ENCODE results near the gene STPG1. TPM values are rescaled to one million over a fixed set of nuclear protein-coding genes. Genes with fewer than 3 reads are reported as not detected.
A peak's percentile ranks its signal among the peaks of the same experiment; 100 is the strongest.

The STPG1 gene
- polyA plus RNA-seq, 5 donors = 7.4 to 11.0 (median 8.9) TPM

DNA sequence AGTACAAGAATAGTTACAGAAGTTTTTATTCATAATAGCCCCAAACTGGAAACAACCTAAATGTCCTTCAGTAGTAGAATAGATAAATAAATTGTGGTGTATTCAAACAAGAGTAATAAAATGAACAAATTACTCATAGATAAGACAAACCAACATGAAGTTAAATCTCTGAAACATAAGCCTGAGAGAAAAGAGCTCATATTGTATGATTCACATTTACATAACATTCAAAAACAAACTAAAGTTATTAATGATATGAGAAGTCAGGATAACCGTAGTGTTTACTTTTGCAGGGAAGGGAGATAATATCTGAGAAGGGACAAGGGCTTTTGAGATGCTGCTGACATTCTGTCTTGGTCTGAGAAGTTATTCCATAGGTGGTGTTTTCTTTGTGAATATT, 13.5 kb downstream of the STPG1 start:
- no peak for DNase-seq

DNA sequence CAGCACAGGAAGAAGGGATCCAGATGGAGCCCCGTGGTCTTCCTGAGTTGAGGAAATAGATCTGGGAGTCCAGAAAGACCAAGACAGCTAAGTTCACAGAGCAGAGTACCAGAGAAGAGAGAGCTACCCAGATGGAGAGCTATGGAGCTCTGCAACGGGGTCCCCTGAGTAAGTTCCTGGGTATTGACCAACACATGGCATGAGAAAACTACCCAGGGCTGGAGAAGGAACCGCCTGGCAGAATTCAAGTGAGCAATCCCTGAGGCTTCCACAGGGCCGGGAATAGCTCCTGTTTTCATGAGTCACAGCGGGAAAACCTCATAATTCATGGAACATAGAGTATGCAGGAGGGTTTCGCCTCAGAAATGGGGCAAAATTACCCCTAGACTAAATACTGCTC, 19.7 kb downstream of the STPG1 start:
- no peak for DNase-seq

DNA sequence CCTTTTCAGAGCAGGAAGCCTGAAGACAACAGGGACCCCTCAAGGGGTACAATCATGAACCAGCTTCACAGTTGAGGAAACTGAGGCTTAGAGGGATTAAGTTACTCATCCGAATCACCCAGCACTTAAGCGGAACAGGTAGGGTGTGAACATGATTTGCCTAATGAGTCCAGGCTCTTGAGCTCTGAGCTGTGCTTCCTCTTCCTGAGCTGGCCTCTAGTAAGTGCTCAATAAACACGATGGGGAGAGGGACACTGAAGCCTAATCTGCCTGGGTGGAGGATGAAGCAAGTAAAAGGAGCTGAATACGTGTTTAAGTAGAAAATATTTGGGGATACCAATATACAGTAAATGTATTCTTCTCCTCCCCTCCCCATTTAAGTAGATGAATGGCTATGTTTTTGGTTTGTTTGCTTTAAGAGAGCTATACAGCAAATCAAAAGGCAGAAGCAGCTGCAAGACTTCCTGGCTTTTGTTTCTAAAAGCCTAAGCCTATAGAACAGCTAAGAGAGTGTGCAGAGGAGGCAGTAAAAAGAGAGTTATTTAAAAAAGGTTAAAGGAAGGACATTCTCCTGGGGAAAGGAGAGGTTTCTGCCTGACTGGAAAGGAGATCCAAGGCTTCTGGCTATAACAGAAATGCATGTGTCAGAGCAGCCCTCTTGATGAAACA, 20.5 kb downstream of the STPG1 start:
- no peak for DNase-seq

DNA sequence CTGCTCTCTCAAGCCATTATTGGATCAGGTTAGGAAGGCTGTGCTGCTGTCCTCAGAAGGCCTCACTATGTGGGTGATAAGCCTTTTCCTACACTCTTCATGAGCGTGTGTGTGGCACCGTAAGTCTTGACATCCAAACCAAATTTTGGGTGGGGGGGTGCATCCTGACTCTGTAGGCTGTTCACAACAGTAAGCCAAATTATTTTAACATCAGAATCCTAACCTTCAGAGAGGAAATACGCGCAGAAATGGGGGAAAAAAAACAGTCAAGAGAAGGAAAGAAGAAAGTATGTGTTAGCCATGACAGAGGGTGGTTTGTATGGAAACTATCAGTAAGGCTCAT, 21.0 kb downstream of the STPG1 start:
- DNase-seq = no peak

DNA sequence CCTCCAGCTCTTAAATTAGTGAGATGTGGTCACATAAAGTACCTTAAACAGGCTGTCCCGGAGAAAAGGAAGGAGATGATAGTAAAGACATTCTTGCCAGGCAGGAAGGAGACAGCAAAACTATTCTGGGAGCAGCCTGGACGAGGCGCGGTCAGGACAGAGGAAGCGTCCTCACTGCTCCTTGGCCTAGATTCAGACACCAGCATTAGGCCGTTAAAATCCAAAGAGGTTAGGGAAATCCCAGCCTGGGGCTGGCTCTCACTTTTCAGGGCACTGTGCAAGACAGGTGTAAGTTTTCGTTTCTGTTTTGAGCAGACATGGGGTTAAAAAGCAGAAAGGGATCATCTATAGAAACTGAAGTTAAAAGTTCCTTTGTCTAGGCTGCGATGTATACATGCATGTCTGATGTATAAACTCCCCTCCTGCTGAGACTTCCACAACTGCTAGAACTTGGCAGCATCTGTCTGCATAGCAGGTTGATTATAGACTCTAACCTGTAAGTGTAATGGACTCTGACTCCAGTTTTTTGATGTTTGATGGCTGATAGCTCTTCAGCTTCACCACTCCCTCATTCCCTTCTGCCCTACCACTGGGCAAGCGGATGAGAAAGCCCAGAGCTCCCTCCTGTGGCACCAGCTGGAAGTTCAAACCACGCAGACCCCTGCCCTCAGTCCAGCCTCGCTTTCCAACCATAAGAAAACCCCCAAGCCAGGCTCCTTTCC, 21.5 kb downstream of the STPG1 start:
- DNase-seq = no peak

DNA sequence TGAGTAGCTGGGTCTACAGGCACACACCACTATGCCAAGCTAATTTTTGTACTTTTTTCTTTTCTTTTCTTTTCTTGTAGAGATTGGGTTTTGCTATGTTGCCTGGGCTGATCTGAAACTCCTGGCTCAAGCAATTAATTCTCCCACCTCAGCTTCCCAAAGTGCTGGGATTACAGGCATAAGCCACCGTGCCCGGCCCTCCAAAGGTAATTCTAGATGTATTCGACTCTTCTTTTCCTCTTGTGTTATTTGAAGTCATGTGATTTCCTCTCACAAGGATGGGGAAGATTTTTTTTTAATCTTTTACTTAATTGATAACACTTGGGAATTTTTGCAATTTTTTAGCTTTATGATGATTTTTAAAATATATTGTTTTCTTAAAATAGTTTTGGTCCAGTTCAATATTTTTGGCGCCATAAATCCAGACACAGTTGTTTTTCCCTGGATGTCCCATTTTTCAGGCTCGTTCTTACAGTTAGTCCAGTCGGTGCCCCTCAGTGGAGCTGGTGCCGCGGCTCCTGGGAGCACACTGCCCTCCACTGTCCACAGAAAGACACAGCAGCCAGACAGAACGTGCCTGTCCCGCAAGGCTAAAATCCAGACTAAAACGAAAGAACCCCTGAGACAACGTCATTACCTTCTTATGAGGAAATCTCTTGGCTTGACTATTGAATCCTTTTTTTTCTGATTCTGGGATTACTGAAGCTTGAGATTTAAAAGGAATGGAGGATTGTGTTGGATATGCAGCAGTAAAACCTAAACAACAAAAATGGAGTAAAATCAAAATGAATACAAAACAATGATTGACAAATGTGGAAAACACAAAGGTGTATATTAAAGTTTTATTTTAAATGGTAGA, 22.4 kb downstream of the STPG1 start:
- DNase-seq = peak in 1 of 2 donors; percentile 75

DNA sequence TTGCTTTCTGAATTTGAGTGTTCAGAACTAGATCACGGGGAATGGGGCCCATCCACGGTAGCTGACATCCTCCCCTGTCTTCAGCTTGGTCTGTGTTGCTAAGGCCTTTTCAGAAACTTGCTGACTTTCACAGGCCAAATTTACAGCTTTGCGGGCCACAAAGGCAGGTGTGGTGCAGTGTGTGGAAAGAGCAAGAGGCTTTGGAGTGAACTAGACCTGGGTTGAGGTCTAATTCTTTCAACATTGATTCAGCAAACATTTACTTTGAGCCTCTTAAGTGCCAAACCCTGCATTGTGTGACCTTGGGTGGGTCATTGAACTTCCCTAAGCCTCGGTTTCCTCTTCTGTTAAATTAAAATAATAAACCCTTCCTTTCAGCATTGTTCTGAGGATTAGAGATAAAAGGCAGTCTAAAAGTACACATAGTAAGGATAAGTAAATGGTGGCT, 24.3 kb downstream of the STPG1 start:
- no peak for DNase-seq

DNA sequence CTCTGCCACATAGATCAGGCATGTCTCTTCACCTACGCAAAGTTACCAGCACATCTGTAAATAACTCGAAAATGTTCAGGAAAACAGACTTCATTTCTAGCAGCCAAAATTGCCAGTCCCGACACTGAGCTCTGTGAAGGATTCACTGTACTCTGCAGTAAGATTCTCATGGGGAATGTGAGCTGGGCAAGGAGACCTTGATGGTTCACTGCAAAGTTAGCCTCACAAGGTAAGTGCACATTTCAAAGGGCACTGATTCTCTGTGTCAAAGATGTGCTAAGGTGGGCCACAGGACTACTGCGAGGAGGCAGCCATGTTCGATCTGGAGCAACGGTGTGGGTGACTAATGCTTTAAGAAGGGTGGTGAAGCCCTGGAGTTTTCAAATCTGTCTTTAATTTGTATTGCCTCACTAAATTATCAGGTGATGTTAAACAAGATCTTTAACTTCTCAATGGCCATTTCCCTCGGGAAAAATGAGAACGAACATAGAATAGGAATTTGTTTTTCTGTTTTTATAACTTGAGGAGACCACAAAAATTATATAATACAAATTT, 25.2 kb downstream of the STPG1 start:
- no peak for DNase-seq

DNA sequence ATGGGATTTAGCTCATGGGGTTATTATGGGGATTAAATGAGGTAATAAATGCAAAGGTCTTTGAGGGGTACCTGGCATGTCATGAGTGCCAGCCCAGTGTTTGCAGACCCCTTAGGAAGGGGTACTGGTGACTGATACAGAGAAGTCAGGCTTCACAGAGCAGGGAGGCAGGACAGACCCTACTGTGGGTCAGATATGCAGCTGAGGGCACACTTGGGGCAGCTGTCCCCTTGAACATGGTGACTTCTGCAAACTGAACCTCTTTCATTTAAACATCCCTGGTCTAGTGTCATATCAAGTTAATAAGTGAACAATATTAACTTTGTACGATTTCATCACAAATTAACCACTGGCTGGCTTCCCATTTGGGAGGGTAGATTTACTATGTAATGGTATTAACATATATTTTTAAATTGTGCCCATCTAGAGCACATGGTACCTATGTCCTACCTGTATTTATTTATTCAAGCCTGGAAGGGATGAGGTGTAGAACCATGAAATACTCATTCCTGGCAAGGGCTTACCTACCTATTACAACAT, 25.9 kb downstream of the STPG1 start:
- DNase-seq = no peak

DNA sequence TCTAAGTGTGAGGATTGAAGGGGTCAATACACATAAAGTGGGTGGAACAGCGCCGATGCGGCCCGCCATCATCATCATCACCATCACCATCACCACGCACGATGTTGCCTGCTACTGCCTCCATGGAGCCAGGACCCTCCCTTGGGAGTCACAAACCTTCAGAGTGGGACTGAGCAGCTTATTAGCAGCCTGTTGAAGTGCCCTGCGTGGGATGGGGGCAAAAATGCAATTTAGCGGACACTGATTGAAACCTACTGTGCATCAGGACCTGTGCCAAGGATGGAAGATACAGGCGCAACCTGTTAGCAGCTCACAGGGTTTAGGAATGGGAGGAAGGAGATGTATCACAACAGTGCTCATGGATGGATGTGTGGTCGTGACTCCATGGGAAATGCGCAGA, 26.7 kb downstream of the STPG1 start:
- no peak for DNase-seq

DNA sequence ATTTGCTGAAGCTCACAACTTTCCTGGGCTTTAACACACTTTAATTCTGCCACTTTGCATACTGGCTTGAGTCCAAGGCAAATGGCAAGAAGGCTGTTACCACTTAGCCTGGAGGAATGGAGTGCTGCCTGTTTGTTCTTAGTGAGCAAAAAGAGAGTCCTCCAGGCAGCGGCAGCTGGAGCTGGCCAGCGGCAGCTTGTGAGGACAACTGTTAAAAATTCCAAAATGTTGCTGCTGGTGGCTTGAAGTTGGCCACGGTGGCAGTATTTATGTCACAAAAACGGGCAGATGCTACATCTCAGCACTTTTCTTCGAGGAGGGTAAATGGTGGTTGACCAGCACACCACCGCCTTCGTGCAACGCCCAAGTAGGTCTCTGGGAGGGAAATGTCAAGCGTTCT, 27.3 kb downstream of the STPG1 start:
- peak in 1 of 2 donors; percentile 53 for DNase-seq

DNA sequence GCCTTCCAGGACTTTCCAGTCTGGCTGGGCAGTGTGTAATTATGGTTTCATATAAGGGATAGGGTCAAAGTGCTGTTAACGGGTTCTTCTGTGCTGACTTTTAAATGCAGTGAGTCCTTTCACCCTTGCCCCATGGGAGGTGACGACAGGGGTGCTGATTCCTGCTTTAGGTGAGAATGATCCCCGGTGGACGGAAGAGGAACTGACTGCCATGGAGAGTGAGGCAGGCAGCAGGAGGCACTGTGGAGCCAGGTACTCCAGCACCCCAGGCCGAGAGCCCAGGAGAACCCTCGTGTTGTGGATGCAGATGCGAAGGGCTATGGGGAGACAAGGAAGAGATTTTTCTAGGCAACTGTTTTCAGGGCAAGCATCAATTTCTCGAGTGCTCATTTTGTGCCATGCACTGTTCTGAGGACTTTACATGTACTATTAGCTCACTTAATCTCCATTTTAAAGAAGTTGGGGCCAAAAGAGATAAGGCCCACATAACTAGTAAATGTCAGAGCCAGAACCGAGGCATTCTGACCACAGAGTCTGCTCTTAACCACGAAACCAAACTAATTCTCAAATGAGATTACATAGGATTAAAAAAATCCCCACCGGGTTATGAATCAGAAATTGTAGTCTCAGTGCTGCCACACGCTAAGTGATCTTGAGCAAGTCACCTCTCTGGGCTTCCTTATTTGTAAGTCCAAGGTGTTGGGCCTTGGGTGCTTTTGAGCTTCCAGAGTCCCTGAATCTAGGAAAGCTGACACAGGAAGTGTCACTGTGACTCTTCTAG, 28.2 kb downstream of the STPG1 start:
- DNase-seq = no peak

DNA sequence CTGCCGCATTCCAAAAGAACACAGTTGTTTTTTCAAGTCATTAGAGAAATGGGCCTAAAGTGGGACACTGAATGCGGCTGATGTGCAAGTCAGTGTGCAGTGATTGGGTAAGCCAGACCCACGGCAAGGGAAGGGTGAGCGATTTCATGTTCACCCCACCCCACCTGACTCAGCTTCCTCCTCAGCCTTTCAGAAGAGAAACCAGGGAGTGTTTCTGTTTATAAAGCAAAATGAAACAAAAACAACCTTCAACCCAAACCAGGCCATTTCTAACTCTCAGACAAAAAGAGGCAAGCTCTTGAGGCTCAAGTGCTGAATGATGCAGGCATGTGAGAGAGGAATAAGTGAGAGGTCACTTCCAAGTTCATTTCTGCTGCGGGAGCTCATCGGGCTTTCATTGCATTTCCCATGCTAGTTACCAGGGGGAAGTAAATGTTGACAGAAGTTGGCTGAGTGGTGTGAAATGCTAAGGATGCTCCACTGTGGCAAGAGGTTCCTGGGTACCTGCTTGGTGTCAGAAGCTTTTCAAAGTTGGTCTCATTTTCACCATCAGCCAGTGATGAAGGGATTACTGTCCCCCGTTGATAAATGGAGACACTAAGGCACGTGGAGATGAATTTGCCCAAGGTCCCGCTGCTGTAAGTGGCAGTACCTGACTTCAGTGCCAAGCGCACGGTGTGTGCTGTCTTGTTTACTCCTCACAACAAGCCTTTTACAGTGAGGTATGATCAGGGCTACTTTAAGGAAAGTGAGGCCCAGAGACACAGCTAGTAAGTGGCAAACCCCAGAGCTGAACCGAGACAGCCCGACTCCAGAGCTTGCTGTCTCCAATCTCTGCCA, 29.1 kb downstream of the STPG1 start:
- DNase-seq = peak in 1 of 2 donors; percentile 15

DNA sequence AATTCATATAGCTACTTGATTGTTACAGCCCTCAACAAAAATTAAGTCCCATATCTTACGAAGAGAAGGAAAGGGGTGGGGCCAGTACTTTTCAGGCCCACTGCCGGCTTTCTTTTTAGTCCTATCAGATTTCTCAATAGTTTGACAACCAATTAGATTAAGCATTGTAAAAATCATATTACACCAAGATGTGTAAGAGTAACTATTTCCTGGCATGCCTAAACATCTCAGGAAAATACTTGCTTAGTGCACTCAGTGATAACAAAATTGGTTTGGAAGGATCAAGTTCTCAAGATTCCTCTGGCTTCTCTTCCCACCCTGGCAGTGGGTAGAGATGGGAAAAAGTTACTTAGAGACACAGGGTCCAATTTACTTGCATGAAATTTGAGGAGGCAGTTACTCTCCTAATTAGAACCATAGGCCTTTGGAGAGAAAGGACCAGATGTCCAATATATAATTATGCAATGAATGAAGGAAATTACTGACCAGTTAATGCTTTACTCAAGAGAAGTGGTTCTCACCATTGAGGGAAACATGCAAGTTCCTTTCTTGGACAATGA, 30.1 kb downstream of the STPG1 start:
- no peak for DNase-seq

DNA sequence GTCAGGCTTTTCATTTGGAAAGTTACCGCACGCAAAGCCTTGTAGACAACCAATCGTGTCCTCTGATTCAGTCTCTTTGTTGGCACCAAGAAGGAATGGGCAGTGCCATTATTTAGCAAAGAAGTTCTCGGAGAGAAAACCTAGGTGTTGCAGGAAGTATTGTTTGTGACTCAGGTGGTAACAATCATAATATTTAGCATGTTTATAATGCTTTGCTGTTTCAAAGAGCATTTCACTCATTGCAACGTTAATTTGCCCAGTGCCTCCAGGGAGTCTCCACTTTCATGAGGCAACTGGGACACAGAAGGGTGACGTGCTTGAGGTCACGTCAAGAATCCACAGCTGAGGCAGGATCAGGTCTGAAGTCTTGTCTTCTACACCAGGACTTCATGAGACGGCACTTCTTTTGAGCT, 31.4 kb downstream of the STPG1 start:
- no peak for DNase-seq

DNA sequence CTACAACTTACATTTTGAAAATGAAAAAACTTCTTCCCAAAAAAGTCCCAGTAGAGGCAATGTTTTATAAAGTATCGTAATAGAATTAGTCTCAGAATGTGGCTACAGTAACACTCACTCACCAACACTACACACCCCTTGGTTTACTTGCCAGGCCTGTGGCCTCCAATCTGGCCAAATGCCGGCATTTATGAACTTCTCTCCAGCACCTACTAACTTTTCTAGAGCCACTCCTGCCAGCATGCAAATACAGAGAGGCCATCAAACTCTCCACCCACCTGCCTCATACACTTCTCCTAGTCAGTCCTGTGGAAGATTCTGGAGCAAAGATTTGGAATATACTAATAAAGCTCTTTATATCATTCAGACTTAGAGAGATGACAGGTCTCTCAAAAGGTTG, 32.3 kb downstream of the STPG1 start:
- DNase-seq = no peak

DNA sequence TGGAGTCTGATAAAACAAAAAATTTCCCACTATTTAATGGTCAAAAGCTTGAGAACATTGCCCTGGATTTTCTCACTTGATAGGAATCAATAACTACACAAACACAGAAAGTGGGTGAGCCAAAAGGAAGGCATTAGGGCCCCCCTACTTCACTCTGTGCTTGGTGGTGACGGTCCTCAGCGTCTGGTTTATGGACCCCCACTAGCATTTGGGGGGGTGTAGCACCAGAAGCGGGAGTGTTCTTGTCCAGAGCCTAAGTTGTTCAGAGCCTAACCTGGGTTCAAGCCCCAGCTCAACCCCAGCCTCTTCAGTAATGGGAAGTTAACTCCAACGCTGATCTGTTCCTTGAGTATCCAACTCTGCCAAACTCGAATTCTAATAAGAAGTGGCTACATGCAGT, 33.1 kb downstream of the STPG1 start:
- DNase-seq = no peak

DNA sequence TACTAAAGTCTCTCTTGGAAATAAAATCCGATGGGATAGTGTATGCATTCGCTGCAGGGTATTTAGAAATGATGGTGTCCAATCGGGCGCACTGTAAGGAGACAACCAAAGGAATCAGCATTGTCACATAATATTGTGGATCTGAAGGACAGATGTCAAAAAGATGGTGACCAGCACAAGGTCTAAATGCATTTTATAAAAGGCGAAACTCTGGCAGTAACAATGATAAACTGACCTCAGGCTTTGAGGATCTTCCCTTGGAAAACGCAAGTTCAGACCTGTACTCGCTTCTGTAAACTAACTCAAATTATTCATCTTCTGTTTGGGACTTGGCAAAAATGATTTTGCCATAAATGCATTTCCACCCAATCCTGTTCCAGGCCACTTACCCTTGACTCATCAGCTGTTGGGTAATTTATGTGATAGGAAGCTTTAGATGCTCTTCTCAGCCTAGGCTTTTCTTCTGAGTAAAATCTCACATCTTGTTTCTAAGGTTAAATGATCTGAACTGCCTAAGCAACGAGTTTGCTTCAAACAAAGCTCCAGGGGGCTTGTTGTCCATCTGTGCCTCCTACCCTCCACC, 33.8 kb downstream of the STPG1 start:
- no peak for DNase-seq
